Thymus (tissue), 11 donors: ENCODE data around the gene GOLGB1. TPM values are rescaled to one million over a fixed set of nuclear protein-coding genes. Genes with fewer than 3 reads are reported as not detected.
"Not testable (repeated sequence)": the region's sequence is repeated elsewhere in the genome, so short reads cannot be mapped to it uniquely, and the experiment has no call there.

Experiments used
- DNase-seq, 9 donors: peaks; one replicate each; pipeline ENCODE4 v3.0.0-alpha.2; 2013; ENCODE audit warnings: low spot score in 9 of 9, low read depth in 6 of 9, missing footprints in 1 of 9
- H3K27ac ChIP-seq, 2 donors: one replicate each; pipeline ENCODE4 v1.5.1; 2013; ENCODE audit warnings: control low read depth in 1 of 2, low read depth in 1 of 2, low read length in 1 of 2, mild to moderate bottlenecking in 1 of 2, moderate library complexity in 1 of 2
- H3K27me3 ChIP-seq, 2 donors: one replicate each; pipeline ENCODE4 v1.5.1; 2013; ENCODE audit warnings: low read length in 1 of 2; ENCODE audit not compliant: control insufficient read depth in 2 of 2, insufficient read depth in 1 of 2
- H3K36me3 ChIP-seq, 2 donors: one replicate each; pipeline ENCODE4 v1.5.1; 2013; ENCODE audit warnings: low read length in 1 of 2, mild to moderate bottlenecking in 1 of 2, moderate library complexity in 1 of 2; ENCODE audit not compliant: control insufficient read depth in 2 of 2, insufficient read depth in 2 of 2
- H3K4me1 ChIP-seq, 2 donors: one replicate each; pipeline ENCODE4 v1.5.1; 2013; ENCODE audit warnings: low read length in 2 of 2; ENCODE audit not compliant: control insufficient read depth in 2 of 2, insufficient read depth in 2 of 2
- H3K4me3 ChIP-seq, 2 donors: one replicate each; pipeline ENCODE4 v1.5.1; 2013; ENCODE audit warnings: low read length in 2 of 2, control low read depth in 1 of 2, mild to moderate bottlenecking in 1 of 2
- H3K9me3 ChIP-seq, 2 donors: one replicate each; pipeline ENCODE4 v1.5.1; 2013; ENCODE audit warnings: low read length in 1 of 2, mild to moderate bottlenecking in 1 of 2; ENCODE audit not compliant: control insufficient read depth in 2 of 2, insufficient read depth in 1 of 2
- WGBS: extraction: QIAGEN DNeasy Blood & Tissue Kit; methylation state at CpG from one replicate; pipeline ENCODE4 v1.1.7; 2013; 5-methylcytosine and 5-hydroxymethylcytosine counted together
- polyA plus RNA-seq: library from polyadenylated mRNA; stranded (reverse); fragments of 200-250 nt; gene quantifications from one replicate; pipeline ENCODE4 v1.2.3, GENCODE V29; 2013
- total RNA-seq: library from RNA; stranded (reverse); fragments of 120-200 nt; gene quantifications from one replicate; pipeline ENCODE4 v1.2.4, GENCODE V29; 2013
- donor health status: healthy.

GOLGB1 gene
- total and polyA plus RNA-seq, 2 donors: 18.0 to 23.0 TPM

DNA sequence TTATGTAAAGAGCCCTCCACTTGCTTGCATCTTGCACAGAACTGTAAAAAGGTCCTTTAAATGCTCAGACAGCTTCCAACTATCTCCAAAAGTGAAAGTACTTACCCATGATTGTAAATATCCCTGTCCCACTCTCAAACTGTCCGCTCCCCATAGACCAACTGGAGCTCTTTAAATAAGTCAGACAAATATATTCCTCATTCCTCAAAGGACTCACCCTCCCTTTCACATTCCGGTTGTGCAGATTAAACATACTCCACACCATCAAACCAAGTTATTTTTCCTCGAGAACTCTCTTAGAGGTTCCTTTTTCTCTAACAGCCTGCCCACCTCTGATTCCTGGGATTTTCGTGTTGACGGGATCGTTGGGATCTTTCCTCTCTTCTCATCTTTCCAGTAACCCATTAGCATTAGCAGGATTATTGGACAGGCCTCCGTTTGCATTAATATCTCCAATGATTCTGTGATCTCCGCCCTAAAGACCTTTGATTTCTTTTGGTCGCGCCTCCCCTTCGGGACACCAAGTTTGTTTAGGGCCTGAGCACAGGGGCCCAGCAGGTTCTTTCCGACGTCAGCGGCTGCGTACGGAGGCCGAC is 763 bp downstream of the GOLGB1 start:
- WGBS: 1% methylated on average over 17 of the region's 17 CpGs
- peaks cover 2 to 11% of the 10 kb centered on the region in 2 donors for H3K27me3 ChIP-seq
- DNase-seq: peak in 5 of 9 donors; percentile 6 to 34 (median 18)

GRCh38 chr3:121747976-121748375 is 1.6 kb downstream of the GOLGB1 start:
- no peak overlapping the region for H3K27ac ChIP-seq
- WGBS: 58% methylated on average over 3 of the region's 3 CpGs
- peaks cover 2 to 11% of the 10 kb centered on the region in 2 donors for H3K27me3 ChIP-seq
- no peak overlapping the region for H3K4me3 ChIP-seq
- H3K4me1 ChIP-seq: peaks cover 2 to 5% of the 10 kb centered on the region in 2 donors
- H3K9me3 ChIP-seq: no peaks in the 10 kb centered on the region
- no peak for DNase-seq
- no peaks in the 10 kb centered on the region for H3K36me3 ChIP-seq

More for the DNA sequence above, 763 bp downstream of the GOLGB1 start:
- peak overlapping the region; percentile 72 to 79 for H3K4me3 ChIP-seq
- no peaks in the 10 kb centered on the region for H3K9me3 ChIP-seq
- peaks cover 2 to 5% of the 10 kb centered on the region in 2 donors for H3K4me1 ChIP-seq
- no peaks in the 10 kb centered on the region for H3K36me3 ChIP-seq
- peak overlapping the region; percentile 68 to 77 for H3K27ac ChIP-seq

DNA sequence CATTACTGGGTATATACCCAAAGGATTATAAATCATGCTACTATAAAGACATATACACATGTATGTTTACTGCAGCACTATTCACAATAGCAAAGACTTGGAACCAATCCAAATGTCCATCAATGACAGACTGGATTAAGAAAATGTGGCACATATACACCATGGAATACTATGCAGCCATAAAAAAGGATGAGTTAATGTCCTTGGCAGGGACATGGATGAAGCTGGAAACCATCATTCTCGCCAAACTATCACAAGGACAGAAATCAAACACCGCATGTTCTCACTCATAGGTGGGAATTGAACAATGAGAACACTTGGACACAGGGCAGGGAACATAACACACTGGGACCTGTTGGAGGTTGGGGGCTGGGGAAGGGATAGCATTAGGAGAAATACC is 6.4 kb downstream of the GOLGB1 start:
- H3K4me3 ChIP-seq, H3K9me3 ChIP-seq, H3K27ac ChIP-seq, H3K4me1 ChIP-seq, H3K27me3 ChIP-seq, DNase-seq, H3K36me3 ChIP-seq: not testable (repeated sequence)
- 100% methylated on average over 2 of the region's 2 CpGs for WGBS

DNA sequence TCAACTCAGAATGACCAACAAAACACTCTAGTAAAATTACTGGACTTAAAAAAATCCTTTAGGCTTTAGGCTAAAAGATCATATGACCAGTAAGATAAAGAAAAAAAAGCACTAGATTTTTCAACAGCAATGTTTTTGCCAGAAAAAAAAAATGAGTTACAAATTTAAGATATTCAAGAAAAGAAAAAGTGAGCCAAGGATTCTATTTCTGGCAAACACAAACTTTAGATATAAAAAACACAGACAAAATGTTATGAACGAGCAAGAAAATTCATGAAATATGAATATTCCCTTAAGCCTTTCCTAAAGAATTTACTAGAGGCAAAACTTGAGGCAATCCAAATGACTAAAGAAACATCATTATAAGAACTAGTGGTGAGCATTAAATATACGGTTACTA is 8.6 kb downstream of the GOLGB1 start:
- Histone ChIP-seq H3K27me3 (no peaks in the 10 kb centered on the region), H3K4me1 (no peaks in the 10 kb centered on the region), H3K27ac (no peak overlapping the region), H3K36me3 (peaks cover 0 to 6% of the 10 kb centered on the region in 2 donors), H3K4me3 (no peak overlapping the region), H3K9me3 (no peaks in the 10 kb centered on the region)
- WGBS: 96% methylated on average over 2 of the region's 2 CpGs
- DNase-seq: no peak

DNA sequence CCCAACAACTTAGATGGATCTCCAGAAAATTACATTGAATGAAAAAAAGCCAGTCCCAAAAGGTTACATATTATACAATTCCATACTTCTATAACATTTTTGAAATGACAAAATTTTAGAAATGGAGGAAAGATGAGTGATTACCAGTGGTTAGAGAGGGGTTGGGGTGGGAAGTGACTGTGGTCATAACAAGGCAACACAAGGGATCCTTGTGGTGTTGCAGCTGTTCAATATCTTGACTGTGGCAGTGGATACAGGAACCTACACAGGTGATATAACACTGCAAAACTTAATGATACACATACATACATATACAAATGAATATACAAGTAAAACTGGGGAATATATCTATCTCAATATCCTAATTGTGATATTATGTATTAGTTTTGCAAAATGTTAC is 9.6 kb downstream of the GOLGB1 start:
- no peaks in the 10 kb centered on the region for H3K4me1 ChIP-seq

DNA sequence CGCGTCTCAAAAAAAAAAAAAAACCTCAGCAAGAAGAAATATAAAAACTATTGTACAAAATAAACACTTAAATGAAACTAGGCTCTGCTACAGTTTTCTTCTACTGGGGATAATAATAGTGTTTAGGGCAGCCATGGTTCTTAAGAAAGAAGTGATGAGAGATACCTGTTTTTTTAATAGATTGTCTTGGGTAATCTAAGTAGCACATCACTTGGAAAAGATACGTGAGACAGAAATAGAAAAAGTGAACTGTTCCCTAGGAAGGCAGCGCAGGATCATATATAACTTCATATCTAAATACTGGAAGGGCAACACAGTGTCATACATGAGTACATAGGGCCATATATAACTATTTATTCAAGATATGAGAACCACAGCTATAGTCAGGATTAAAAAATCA is 11.9 kb downstream of the GOLGB1 start:
- no peak for DNase-seq
- no peaks in the 10 kb centered on the region for H3K27me3 ChIP-seq
- no peak overlapping the region for H3K27ac ChIP-seq
- H3K36me3 ChIP-seq: peaks cover 0 to 6% of the 10 kb centered on the region in 2 donors
- H3K9me3 ChIP-seq: no peaks in the 10 kb centered on the region
- no peak overlapping the region for H3K4me3 ChIP-seq
- no peaks in the 10 kb centered on the region for H3K4me1 ChIP-seq
- 95% methylated on average over 4 of the region's 4 CpGs for WGBS

More for the DNA sequence above, 9.6 kb downstream of the GOLGB1 start:
- Histone ChIP-seq H3K27ac (no peak overlapping the region), H3K9me3 (no peaks in the 10 kb centered on the region), H3K36me3 (peaks cover 0 to 6% of the 10 kb centered on the region in 2 donors), H3K4me3 (no peak overlapping the region), H3K27me3 (no peaks in the 10 kb centered on the region)
- no peak for DNase-seq

DNA sequence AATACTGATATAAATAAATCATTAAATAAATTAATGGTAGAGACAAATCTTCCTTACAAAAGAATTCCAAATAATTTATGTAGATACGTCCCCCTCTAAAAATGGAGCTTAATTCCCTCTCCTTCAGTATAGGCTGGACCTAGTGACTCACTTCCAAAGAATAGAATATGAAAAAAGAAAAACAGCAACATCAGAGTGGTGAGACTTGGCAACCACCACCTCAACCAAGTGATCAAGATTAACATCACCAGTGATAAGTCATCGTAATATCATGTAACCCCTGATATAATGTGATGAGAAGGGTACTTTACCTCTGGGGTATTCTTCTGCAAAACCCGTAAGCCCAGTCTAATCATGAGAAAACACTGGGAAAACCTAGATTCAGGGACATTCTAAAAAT is 13.4 kb downstream of the GOLGB1 start:
- Histone ChIP-seq H3K27ac (no peak overlapping the region), H3K36me3 (peaks cover 0 to 6% of the 10 kb centered on the region in 2 donors), H3K27me3 (no peaks in the 10 kb centered on the region), H3K9me3 (no peaks in the 10 kb centered on the region), H3K4me3 (no peak overlapping the region), H3K4me1 (no peaks in the 10 kb centered on the region)
- DNase-seq: no peak
- WGBS: 96% methylated on average over 3 of the region's 3 CpGs

- no peak overlapping the region for H3K27ac ChIP-seq
- no peak for DNase-seq
- no peaks in the 10 kb centered on the region for H3K9me3 ChIP-seq
- H3K4me3 ChIP-seq: no peak overlapping the region
- H3K4me1 ChIP-seq: no peaks in the 10 kb centered on the region
- peaks cover 0 to 6% of the 10 kb centered on the region in 2 donors for H3K36me3 ChIP-seq
- no peaks in the 10 kb centered on the region for H3K27me3 ChIP-seq
These were observed 14.4 kb downstream of the GOLGB1 start for GRCh38 chr3:121735047-121735696.

GRCh38 chr3:121730940-121731687 is 18.4 kb downstream of the GOLGB1 start:
- Histone ChIP-seq H3K4me3 (no peak overlapping the region), H3K4me1 (no peaks in the 10 kb centered on the region), H3K9me3 (no peaks in the 10 kb centered on the region), H3K27me3 (no peaks in the 10 kb centered on the region), H3K36me3 (peaks cover 0 to 15% of the 10 kb centered on the region in 2 donors), H3K27ac (no peak overlapping the region)
- 96% methylated on average over 8 of the region's 8 CpGs for WGBS
- no peak for DNase-seq
